ENCODE data around the gene AK9.

Gene AK9

DNA sequence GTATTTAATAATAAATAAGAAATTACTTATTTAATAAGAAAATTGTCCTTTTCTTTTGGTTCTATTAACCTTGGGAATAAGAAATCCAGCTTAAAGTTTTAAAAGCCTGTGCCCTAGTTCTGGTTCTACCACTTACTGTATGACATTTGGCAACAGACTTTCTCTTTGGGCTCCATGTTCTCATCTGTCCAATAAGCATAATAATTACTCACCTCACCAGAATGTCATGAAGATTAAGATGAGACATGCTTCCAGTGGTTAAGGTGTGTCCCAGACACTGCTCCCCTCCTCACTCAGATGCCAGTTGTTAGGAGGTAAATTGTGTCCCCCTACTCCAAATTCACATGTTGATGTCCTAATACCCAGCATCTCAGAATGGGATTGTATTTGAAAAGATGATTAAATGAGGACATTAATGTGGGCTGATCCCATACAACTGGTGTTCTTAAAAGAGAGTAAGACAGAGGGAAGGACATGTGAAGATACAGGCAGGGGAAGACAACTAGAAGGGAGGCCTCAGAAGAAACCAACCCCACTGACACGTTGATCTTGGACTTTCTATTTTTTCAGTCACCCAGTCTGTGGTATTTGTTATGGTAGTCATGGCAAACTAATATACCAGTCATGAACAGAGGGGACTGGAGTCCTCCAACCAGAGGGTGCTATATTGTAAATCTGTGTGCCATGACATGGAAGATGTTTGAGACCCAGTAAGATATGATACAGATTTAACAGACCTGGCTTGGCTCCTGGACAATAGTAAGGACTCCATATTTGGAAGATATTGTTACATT lies 229.1 kb downstream of the AK9 start:
- TF ChIP-seq FOXP2 (optimal IDR thresholded peaks at IDR 0.05; ENCODE audit: borderline replicate concordance, extremely low read depth, extremely low read length, insufficient read depth) = no peak
- no peak for TF ChIP-seq SIN3A (IDR thresholded peaks at IDR 0.05; ENCODE audit: borderline replicate concordance, insufficient read depth, low read length)
- no peak for TF ChIP-seq TAF1 (IDR thresholded peaks at IDR 0.05; ENCODE audit: borderline replicate concordance, insufficient read depth, low read length)
- TF ChIP-seq, protein P1, sequence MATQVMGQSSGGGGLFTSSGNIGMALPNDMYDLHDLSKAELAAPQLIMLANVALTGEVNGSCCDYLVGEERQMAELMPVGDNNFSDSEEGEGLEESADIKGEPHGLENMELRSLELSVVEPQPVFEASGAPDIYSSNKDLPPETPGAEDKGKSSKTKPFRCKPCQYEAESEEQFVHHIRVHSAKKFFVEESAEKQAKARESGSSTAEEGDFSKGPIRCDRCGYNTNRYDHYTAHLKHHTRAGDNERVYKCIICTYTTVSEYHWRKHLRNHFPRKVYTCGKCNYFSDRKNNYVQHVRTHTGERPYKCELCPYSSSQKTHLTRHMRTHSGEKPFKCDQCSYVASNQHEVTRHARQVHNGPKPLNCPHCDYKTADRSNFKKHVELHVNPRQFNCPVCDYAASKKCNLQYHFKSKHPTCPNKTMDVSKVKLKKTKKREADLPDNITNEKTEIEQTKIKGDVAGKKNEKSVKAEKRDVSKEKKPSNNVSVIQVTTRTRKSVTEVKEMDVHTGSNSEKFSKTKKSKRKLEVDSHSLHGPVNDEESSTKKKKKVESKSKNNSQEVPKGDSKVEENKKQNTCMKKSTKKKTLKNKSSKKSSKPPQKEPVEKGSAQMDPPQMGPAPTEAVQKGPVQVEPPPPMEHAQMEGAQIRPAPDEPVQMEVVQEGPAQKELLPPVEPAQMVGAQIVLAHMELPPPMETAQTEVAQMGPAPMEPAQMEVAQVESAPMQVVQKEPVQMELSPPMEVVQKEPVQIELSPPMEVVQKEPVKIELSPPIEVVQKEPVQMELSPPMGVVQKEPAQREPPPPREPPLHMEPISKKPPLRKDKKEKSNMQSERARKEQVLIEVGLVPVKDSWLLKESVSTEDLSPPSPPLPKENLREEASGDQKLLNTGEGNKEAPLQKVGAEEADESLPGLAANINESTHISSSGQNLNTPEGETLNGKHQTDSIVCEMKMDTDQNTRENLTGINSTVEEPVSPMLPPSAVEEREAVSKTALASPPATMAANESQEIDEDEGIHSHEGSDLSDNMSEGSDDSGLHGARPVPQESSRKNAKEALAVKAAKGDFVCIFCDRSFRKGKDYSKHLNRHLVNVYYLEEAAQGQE (IDR thresholded peaks at IDR 0.05; ENCODE audit: insufficient read depth in 1 of 2, low read depth in 2 of 2, low read length in 2 of 2) = no peak
- no peak for TF ChIP-seq POLR2AphosphoS5 (IDR thresholded peaks at IDR 0.05; ENCODE audit: low read depth, low read length)

DNA sequence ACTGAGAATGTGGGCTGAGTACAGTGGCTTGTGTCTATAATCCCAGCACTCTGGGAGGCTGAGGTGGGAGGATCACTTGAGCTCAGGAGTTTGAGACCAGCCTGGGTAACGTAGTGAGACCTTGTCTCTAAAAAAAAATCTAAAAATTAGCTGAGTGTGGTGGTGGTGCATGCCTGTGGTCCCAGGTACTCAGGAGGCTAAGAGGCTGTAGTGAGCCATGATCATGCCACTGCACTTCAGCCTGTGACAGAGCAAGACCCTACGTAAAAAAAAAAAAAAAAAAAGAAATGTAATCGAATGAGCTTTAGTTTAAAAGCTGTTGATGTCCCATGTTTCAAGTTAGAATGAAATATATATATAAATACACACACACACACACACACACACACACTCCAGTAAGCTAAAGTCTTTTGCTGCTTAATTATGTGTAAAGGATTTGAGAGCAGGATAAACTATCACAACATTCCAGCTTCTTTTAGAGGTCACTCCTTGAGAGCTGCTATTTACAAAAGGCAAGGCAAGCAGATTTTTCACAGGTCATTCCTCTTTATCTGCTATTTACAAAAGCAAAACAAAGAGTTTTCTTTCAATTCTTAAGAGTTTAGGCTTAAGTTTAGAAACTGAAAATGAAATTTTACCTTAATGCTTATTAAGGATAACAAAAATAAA lies 230.7 kb downstream of the AK9 start:
- TF ChIP-seq FOXP2 (optimal IDR thresholded peaks at IDR 0.05; ENCODE audit: borderline replicate concordance, extremely low read depth, extremely low read length, insufficient read depth) = no peak
- no peak for TF ChIP-seq POLR2AphosphoS5 (IDR thresholded peaks at IDR 0.05; ENCODE audit: low read depth, low read length)
- TF ChIP-seq SIN3A (IDR thresholded peaks at IDR 0.05; ENCODE audit: borderline replicate concordance, insufficient read depth, low read length) = no peak
- TF ChIP-seq, protein P1 (IDR thresholded peaks at IDR 0.05; ENCODE audit: insufficient read depth in 1 of 2, low read depth in 2 of 2, low read length in 2 of 2) = no peak
- TF ChIP-seq TAF1 (IDR thresholded peaks at IDR 0.05; ENCODE audit: borderline replicate concordance, insufficient read depth, low read length) = no peak

DNA sequence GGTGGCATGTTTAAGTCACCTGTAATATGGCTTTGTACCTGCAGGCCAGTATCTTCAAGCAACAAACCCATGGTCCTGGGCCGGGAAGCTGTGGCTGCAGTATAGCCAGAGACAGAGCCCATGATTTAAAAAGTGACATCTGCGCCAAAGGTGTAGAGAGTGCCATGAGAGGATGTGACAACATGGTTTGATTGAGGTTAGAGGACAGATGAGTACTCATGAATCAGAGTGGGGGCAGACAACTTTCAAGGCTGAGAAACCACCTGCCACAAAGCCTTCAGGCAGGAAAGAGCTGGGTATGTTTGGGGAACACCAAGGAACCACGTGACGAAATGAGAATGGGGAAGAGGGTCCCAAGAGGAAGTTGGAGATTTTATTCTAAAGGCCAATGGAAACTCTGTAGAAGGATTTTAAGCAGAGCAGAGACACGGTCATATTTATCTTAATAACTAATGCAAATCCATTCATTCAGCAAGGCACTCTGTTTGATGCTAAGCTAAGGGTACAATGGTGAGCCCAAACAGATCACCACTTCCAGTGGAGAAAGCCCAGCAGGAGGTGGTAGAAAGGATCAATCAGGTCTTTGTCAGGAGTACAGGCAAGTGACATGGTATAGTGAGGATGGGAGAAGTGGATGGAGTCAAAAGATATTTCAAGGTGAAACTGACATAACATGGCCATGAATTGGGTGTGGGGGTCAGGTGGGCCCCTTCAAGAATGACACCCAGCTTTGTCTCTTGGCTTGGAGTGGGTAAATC lies 232.0 kb downstream of the AK9 start:
- no peak for TF ChIP-seq POLR2AphosphoS5 (IDR thresholded peaks at IDR 0.05; ENCODE audit: low read depth, low read length)
- no peak for TF ChIP-seq SIN3A (IDR thresholded peaks at IDR 0.05; ENCODE audit: borderline replicate concordance, insufficient read depth, low read length)
- TF ChIP-seq FOXP2 (optimal IDR thresholded peaks at IDR 0.05; ENCODE audit: borderline replicate concordance, extremely low read depth, extremely low read length, insufficient read depth) = no peak
- TF ChIP-seq, protein P1 (IDR thresholded peaks at IDR 0.05; ENCODE audit: insufficient read depth in 1 of 2, low read depth in 2 of 2, low read length in 2 of 2) = no peak
- TF ChIP-seq TAF1 (IDR thresholded peaks at IDR 0.05; ENCODE audit: borderline replicate concordance, insufficient read depth, low read length) = no peak

DNA sequence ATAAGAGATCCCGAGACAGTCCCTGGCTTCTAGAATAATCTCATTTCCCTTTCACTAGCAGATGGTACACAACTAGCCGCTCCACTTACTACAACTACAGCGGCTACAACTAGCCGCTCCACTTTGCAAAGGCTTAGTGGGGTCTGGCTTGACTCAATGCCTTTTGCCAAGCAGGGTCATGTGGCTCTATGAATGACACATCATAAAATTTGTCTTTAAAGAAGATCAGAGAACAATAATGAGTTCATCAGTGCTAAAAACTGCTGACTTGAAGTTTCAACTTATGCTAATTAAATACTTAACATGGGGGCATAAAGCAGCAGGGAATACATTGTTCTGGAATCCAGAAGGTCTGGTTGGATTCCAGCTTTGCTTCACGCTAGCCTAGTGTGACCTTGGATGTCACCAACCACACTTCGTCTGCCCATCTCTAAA lies 233.4 kb downstream of the AK9 start:
- TF ChIP-seq FOXP2 (optimal IDR thresholded peaks at IDR 0.05; ENCODE audit: borderline replicate concordance, extremely low read depth, extremely low read length, insufficient read depth) = no peak
- no peak for TF ChIP-seq SIN3A (IDR thresholded peaks at IDR 0.05; ENCODE audit: borderline replicate concordance, insufficient read depth, low read length)
- TF ChIP-seq TAF1 (IDR thresholded peaks at IDR 0.05; ENCODE audit: borderline replicate concordance, insufficient read depth, low read length) = no peak
- TF ChIP-seq POLR2AphosphoS5 (IDR thresholded peaks at IDR 0.05; ENCODE audit: low read depth, low read length) = no peak
- TF ChIP-seq, protein P1 (IDR thresholded peaks at IDR 0.05; ENCODE audit: insufficient read depth in 1 of 2, low read depth in 2 of 2, low read length in 2 of 2) = no peak
